D721Med (cell line): ENCODE measurements around the gene ENTREP1.

ENCODE experiments used
- DNase-seq: peaks from one replicate; pipeline ENCODE4 v3.0.0; 2011; ENCODE audit warnings: low spot score; ENCODE audit not compliant: insufficient read length
- FAIRE-seq: peaks from 2 replicates; lab custom pipeline; 2011; peaks lifted over from hg19 to GRCh38; lab: Jason Lieb, UNC
- CTCF ChIP-seq: IDR thresholded peaks from 2 replicates; pipeline ENCODE4 v1.5.1; 2012; ENCODE audit warnings: mild to moderate bottlenecking, control low read depth; ENCODE audit not compliant: insufficient read depth; ENCODE audit errors: missing control alignments

The ENTREP1 gene

GRCh38 chr9:69319324-69320025 lies 5.5 kb upstream of the ENTREP1 start:
- no peak for FAIRE-seq
- no peak for TF ChIP-seq CTCF
- DNase-seq, result no peak

- FAIRE-seq (no peak), DNase-seq (no peak)
- TF ChIP-seq CTCF, result no peak
Measured at GRCh38 chr9:69322256-69322655, 2.8 kb upstream of the ENTREP1 start.

- TF ChIP-seq CTCF, result no peak
- FAIRE-seq, result no peak
- no peak for DNase-seq
Measured at GRCh38 chr9:69323861-69324260, 1.2 kb upstream of the ENTREP1 start.

GRCh38 chr9:69325409-69326212 lies 596 bp downstream of the ENTREP1 start:
- no peak for TF ChIP-seq CTCF
- DNase-seq (no peak), FAIRE-seq (no peak)

GRCh38 chr9:69326261-69326660 lies 1.2 kb downstream of the ENTREP1 start:
- TF ChIP-seq CTCF, result no peak
- FAIRE-seq, result no peak
- DNase-seq, result no peak

- DNase-seq, result no peak
- TF ChIP-seq CTCF, result no peak
- FAIRE-seq, result no peak
Measured at GRCh38 chr9:69330580-69330979, 5.6 kb downstream of the ENTREP1 start.

- FAIRE-seq, result no peak
- no peak for TF ChIP-seq CTCF
- DNase-seq, result no peak
Measured at GRCh38 chr9:69331444-69331843, 6.4 kb downstream of the ENTREP1 start.
